ENCODE results near the gene AURKB.
"Not testable (repeated sequence)": the region's sequence is repeated elsewhere in the genome, so short reads cannot be mapped to it uniquely, and the experiment has no call there.

Gene AURKB

GRCh38 chr17:8209907-8210760 is at the start of gene AURKB:
Gene AURKB, minus strand, starts transcription at chr17:8210575. Its CDS starts 351 bp downstream, at chr17:8210224.
- DNase-seq = peak; percentile 91

- no peak for DNase-seq
Measured at GRCh38 chr17:8257801-8258200, 47.4 kb upstream of the AURKB start.

- DNase-seq = no peak
Measured at GRCh38 chr17:8256691-8257090, 46.3 kb upstream of the AURKB start.

GRCh38 chr17:8256291-8256690 is 45.9 kb upstream of the AURKB start:
- DNase-seq = no peak

GRCh38 chr17:8255499-8255898 is 45.1 kb upstream of the AURKB start:
- no peak for DNase-seq

- DNase-seq = no peak
Measured at GRCh38 chr17:8254881-8255280, 44.5 kb upstream of the AURKB start.

- DNase-seq = no peak
Measured at GRCh38 chr17:8253801-8254200, 43.4 kb upstream of the AURKB start.

- not testable (repeated sequence) for DNase-seq
Measured at GRCh38 chr17:8251411-8251810, 41.0 kb upstream of the AURKB start.

GRCh38 chr17:8249621-8250500 is 39.5 kb upstream of the AURKB start:
- no peak for DNase-seq

- DNase-seq = peak; percentile 98
Measured at GRCh38 chr17:8248751-8249607, 38.6 kb upstream of the AURKB start, which contains the start of gene PFAS. Gene PFAS, plus strand, starts transcription at chr17:8249289. Its CDS starts 4,649 bp downstream, at chr17:8253938.

- DNase-seq = no peak
Measured at GRCh38 chr17:8244768-8245167, 34.4 kb upstream of the AURKB start.

- no peak for DNase-seq
Measured at GRCh38 chr17:8243827-8244226, 33.5 kb upstream of the AURKB start.

- no peak for DNase-seq
Measured at GRCh38 chr17:8237886-8238285, 27.5 kb upstream of the AURKB start.

- DNase-seq = no peak
Measured at GRCh38 chr17:8237175-8237574, 26.8 kb upstream of the AURKB start.

- DNase-seq = no peak
Measured at GRCh38 chr17:8235676-8236075, 25.3 kb upstream of the AURKB start.

GRCh38 chr17:8234361-8235270 is 24.2 kb upstream of the AURKB start:
- no peak for DNase-seq

GRCh38 chr17:8231701-8232100 is 21.3 kb upstream of the AURKB start:
- DNase-seq = no peak

GRCh38 chr17:8227238-8227581 is 16.8 kb upstream of the AURKB start:
- DNase-seq = no peak

GRCh38 chr17:8226536-8227237 is 16.3 kb upstream of the AURKB start:
- peak; percentile 51 for DNase-seq

- DNase-seq = peak; percentile 69
Measured at GRCh38 chr17:8225813-8226535, 15.6 kb upstream of the AURKB start.

All from activated CD4-positive, CD25-positive, alpha-beta regulatory T cell treated with anti-CD3 and anti-CD28 coated beads, Interleukin-2, amount 50 U/mL, for 72 hours (primary cell).